NB4 (cell line): ENCODE data around the gene KLF16.

Experiments used
- MYC ChIP-seq: IDR thresholded peaks from 2 replicates; pipeline ENCODE4 v1.6.1; 2011; ENCODE audit warnings: low read depth, low read length
- POLR2A ChIP-seq: IDR thresholded peaks from 2 replicates; pipeline ENCODE4 v1.6.1; 2011; ENCODE audit warnings: mild to moderate bottlenecking; ENCODE audit not compliant: insufficient read length; ENCODE audit errors: extremely low read depth
- TF ChIP-seq, protein P1 (sequence below): IDR thresholded peaks from one replicate; pipeline ENCODE4 v1.5.1; 2012; ENCODE audit warnings: low read depth, low read length
- TF ChIP-seq, protein P2 (sequence below): IDR thresholded peaks from 2 replicates; pipeline ENCODE4 v1.6.1; 2011; ENCODE audit warnings: low read depth, low read length

DNA sequence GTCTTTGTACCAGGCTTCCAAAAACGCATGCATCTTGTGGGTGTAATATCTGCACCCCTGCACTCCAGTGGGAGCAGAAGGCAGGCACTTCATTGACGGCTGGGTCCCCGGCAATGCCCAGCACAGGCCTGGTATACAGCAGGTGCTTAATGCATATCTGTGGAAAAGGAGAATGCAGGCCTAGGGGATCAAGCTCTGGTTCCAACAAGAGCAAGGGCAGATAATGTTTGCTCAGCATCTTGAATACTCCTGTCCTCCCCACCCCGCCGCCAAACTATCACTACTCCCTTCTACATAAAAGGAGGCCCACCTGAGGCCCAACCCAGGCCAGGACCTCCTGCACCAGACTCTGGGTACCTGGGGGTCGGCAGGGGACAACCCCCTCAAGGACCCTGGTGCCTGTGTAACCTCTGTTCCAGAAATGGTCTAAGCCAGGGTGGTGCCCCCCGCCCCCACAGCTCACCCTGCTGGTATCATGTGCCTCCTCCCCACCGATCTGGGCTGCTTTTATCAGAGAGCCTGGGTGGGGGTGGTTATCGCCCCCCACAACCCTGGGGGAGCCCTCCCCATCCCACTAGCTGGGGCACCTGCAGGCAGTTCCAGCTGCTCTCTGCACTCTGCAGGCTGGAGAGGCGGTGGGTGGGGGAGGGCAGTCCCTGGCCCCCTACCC is 4.8 kb downstream of the KLF16 start:
- TF ChIP-seq, protein P1, sequence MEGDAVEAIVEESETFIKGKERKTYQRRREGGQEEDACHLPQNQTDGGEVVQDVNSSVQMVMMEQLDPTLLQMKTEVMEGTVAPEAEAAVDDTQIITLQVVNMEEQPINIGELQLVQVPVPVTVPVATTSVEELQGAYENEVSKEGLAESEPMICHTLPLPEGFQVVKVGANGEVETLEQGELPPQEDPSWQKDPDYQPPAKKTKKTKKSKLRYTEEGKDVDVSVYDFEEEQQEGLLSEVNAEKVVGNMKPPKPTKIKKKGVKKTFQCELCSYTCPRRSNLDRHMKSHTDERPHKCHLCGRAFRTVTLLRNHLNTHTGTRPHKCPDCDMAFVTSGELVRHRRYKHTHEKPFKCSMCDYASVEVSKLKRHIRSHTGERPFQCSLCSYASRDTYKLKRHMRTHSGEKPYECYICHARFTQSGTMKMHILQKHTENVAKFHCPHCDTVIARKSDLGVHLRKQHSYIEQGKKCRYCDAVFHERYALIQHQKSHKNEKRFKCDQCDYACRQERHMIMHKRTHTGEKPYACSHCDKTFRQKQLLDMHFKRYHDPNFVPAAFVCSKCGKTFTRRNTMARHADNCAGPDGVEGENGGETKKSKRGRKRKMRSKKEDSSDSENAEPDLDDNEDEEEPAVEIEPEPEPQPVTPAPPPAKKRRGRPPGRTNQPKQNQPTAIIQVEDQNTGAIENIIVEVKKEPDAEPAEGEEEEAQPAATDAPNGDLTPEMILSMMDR, result no peak
- no peak for TF ChIP-seq POLR2A
- TF ChIP-seq, protein P2, sequence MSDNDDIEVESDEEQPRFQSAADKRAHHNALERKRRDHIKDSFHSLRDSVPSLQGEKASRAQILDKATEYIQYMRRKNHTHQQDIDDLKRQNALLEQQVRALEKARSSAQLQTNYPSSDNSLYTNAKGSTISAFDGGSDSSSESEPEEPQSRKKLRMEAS, result no peak
- TF ChIP-seq MYC, result no peak
